Measurements from ENCODE around the gene SDC4.

SDC4 gene

DNA sequence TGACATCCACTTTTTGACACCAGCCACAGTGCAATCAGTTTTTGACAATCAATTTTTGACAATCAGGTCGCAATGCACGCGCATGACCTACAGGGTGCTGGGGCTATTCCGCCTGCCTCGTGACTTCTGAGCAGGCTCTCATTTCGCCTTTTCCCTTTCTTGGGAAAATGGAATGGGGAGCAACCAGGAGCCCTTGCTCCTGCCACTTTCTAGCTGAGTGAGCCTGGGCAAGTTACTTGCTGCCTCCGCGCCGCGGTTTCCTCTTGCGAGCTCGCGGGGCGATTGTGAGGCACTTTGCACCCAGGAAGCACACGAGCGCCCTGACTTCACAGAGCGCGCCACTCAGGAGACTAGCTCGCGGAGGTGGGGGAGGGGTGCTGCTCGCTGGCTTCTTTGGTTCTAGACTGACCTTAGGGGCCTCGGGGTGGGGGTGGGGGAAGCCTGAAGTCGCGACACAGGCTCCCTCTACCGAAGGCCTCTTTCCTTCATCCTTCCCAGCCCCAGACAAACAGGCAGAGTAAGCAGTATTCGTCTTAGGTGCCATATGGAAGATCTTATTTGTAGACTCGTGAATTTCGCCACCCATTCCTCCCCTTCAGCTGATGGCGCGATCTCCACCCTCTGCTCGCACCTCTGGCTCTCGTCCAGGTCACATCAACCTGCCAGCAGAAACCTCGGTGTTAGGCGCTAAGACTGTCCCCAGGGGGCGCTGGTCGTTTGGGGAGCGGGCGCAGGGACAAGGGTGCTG is 25.3 kb upstream of the SDC4 start (continued):
- TF ChIP-seq, protein P1, sequence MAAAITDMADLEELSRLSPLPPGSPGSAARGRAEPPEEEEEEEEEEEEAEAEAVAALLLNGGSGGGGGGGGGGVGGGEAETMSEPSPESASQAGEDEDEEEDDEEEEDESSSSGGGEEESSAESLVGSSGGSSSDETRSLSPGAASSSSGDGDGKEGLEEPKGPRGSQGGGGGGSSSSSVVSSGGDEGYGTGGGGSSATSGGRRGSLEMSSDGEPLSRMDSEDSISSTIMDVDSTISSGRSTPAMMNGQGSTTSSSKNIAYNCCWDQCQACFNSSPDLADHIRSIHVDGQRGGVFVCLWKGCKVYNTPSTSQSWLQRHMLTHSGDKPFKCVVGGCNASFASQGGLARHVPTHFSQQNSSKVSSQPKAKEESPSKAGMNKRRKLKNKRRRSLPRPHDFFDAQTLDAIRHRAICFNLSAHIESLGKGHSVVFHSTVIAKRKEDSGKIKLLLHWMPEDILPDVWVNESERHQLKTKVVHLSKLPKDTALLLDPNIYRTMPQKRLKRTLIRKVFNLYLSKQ (tag by site-specific recombination; IDR thresholded peaks at IDR 0.05; ENCODE audit: borderline replicate concordance): no peak
- TF ChIP-seq MYNN (tag by site-specific recombination; IDR thresholded peaks at IDR 0.05; ENCODE audit: borderline replicate concordance) (no peak), ZNF654 (tag by site-specific recombination; IDR thresholded peaks at IDR 0.05; ENCODE audit: low read depth) (peak; percentile 71), GFI1B (tag by site-specific recombination; IDR thresholded peaks at IDR 0.05) (no peak), ZNF324 (tag by site-specific recombination; IDR thresholded peaks at IDR 0.05) (no peak), ZNF830 (tag by site-specific recombination; IDR thresholded peaks at IDR 0.05; ENCODE audit: low read depth) (no peak), ZBTB48 (tag by site-specific recombination; IDR thresholded peaks at IDR 0.05) (no peak), ZNF785 (tag by site-specific recombination; IDR thresholded peaks at IDR 0.05) (no peak), TRIM28 (IDR thresholded peaks at IDR 0.05; ENCODE audit: borderline replicate concordance, low read length) (no peak), ZBTB8A (tag by site-specific recombination; IDR thresholded peaks at IDR 0.05) (peak; percentile 33; the same call in 1 of the 2 replicates), ZNF335 (tag by site-specific recombination; conservative IDR thresholded peaks at IDR 0.05) (peak; percentile 34; the same call in 1 of the 2 replicates), ZBTB17 (tag by site-specific recombination; IDR thresholded peaks at IDR 0.05) (0 out of 2 replicates have a peak, but pooled peaks have one; percentile 20), ZNF140 (tag by site-specific recombination; IDR thresholded peaks at IDR 0.05) (no peak), SCRT1 (tag by site-specific recombination; IDR thresholded peaks at IDR 0.05; ENCODE audit: borderline replicate concordance) (no peak), RBAK (tag by site-specific recombination; IDR thresholded peaks at IDR 0.05) (no peak), ZFP37 (tag by site-specific recombination; IDR thresholded peaks at IDR 0.05) (no peak), ZNF132 (tag by site-specific recombination; IDR thresholded peaks at IDR 0.05; ENCODE audit: borderline replicate concordance) (no peak), ZNF24 (tag by site-specific recombination; IDR thresholded peaks at IDR 0.05) (no peak), GLI2 (tag by site-specific recombination; IDR thresholded peaks at IDR 0.05; ENCODE audit: borderline replicate concordance, low read depth) (no peak), ZNF2 (tag by site-specific recombination; IDR thresholded peaks at IDR 0.05) (peak; percentile 66; the same call in 1 of the 2 replicates), ZNF514 (tag by site-specific recombination; IDR thresholded peaks at IDR 0.05) (no peak), ZNF391 (tag by site-specific recombination; IDR thresholded peaks at IDR 0.05; ENCODE audit: borderline replicate concordance, low read depth) (no peak)
- TF ChIP-seq, protein P2, sequence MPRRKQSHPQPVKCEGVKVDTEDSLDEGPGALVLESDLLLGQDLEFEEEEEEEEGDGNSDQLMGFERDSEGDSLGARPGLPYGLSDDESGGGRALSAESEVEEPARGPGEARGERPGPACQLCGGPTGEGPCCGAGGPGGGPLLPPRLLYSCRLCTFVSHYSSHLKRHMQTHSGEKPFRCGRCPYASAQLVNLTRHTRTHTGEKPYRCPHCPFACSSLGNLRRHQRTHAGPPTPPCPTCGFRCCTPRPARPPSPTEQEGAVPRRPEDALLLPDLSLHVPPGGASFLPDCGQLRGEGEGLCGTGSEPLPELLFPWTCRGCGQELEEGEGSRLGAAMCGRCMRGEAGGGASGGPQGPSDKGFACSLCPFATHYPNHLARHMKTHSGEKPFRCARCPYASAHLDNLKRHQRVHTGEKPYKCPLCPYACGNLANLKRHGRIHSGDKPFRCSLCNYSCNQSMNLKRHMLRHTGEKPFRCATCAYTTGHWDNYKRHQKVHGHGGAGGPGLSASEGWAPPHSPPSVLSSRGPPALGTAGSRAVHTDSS (tag by site-specific recombination; IDR thresholded peaks at IDR 0.05): no peak
- TF ChIP-seq, protein P3, sequence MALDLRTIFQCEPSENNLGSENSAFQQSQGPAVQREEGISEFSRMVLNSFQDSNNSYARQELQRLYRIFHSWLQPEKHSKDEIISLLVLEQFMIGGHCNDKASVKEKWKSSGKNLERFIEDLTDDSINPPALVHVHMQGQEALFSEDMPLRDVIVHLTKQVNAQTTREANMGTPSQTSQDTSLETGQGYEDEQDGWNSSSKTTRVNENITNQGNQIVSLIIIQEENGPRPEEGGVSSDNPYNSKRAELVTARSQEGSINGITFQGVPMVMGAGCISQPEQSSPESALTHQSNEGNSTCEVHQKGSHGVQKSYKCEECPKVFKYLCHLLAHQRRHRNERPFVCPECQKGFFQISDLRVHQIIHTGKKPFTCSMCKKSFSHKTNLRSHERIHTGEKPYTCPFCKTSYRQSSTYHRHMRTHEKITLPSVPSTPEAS (tag by site-specific recombination; IDR thresholded peaks at IDR 0.05): no peak
- TF ChIP-seq, protein P4, sequence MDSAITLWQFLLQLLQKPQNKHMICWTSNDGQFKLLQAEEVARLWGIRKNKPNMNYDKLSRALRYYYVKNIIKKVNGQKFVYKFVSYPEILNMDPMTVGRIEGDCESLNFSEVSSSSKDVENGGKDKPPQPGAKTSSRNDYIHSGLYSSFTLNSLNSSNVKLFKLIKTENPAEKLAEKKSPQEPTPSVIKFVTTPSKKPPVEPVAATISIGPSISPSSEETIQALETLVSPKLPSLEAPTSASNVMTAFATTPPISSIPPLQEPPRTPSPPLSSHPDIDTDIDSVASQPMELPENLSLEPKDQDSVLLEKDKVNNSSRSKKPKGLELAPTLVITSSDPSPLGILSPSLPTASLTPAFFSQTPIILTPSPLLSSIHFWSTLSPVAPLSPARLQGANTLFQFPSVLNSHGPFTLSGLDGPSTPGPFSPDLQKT (IDR thresholded peaks at IDR 0.05; ENCODE audit: borderline replicate concordance, low read depth, low read length): no peak
- TF ChIP-seq, protein P5, sequence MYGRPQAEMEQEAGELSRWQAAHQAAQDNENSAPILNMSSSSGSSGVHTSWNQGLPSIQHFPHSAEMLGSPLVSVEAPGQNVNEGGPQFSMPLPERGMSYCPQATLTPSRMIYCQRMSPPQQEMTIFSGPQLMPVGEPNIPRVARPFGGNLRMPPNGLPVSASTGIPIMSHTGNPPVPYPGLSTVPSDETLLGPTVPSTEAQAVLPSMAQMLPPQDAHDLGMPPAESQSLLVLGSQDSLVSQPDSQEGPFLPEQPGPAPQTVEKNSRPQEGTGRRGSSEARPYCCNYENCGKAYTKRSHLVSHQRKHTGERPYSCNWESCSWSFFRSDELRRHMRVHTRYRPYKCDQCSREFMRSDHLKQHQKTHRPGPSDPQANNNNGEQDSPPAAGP (tag by site-specific recombination; IDR thresholded peaks at IDR 0.05): no peak
- TF ChIP-seq, protein P6, sequence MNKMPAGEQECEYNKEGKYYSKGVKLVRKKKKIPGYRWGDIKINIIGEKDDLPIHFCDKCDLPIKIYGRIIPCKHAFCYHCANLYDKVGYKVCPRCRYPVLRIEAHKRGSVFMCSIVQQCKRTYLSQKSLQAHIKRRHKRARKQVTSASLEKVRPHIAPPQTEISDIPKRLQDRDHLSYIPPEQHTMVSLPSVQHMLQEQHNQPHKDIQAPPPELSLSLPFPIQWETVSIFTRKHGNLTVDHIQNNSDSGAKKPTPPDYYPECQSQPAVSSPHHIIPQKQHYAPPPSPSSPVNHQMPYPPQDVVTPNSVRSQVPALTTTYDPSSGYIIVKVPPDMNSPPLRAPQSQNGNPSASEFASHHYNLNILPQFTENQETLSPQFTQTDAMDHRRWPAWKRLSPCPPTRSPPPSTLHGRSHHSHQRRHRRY (tag by site-specific recombination; IDR thresholded peaks at IDR 0.05): no peak
- TF ChIP-seq, protein P7, sequence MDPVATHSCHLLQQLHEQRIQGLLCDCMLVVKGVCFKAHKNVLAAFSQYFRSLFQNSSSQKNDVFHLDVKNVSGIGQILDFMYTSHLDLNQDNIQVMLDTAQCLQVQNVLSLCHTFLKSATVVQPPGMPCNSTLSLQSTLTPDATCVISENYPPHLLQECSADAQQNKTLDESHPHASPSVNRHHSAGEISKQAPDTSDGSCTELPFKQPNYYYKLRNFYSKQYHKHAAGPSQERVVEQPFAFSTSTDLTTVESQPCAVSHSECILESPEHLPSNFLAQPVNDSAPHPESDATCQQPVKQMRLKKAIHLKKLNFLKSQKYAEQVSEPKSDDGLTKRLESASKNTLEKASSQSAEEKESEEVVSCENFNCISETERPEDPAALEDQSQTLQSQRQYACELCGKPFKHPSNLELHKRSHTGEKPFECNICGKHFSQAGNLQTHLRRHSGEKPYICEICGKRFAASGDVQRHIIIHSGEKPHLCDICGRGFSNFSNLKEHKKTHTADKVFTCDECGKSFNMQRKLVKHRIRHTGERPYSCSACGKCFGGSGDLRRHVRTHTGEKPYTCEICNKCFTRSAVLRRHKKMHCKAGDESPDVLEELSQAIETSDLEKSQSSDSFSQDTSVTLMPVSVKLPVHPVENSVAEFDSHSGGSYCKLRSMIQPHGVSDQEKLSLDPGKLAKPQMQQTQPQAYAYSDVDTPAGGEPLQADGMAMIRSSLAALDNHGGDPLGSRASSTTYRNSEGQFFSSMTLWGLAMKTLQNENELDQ (tag by site-specific recombination; IDR thresholded peaks at IDR 0.05; ENCODE audit: low read depth): no peak

All from HEK293 (cell line).